H1 (cell line): ENCODE results near the gene FOXO1. TPM values are rescaled to one million over a fixed set of nuclear protein-coding genes. Genes with fewer than 3 reads are reported as not detected.

Source experiments
- CTCF ChIA-PET: fragments of 300-600 bp; sonication (Branson Sonifier 250); formaldehyde crosslinking; loops from one replicate; lab custom pipeline; 2021; ENCODE audit not compliant: partially characterized antibody; lab: Charles Lee
- POLR2A ChIA-PET: fragments of 300-600 bp; sonication (Branson Sonifier 250); formaldehyde crosslinking; loops from one replicate; lab custom pipeline; 2021; ENCODE audit warnings: inconsistent platforms; ENCODE audit not compliant: partially characterized antibody; lab: Charles Lee
- DNase-seq, 2 experiments: peaks; one replicate each; pipeline versions ENCODE4 v3.0.0 to v3.0.0-alpha.2; 2010 to 2022; ENCODE audit warnings: low spot score in 2 of 2, low read depth in 1 of 2, mixed read lengths in 1 of 2
- FAIRE-seq: peaks from 2 replicates; lab custom pipeline; 2011; peaks lifted over from hg19 to GRCh38; lab: Jason Lieb, UNC
- H2AFZ ChIP-seq: 2 replicates; pipeline ENCODE4 v1.8.1; 2012; ENCODE audit warnings: low read length, inconsistent platforms
- H2AK5ac ChIP-seq: 2 replicates; pipeline ENCODE4 v1.6.1; 2013; ENCODE audit warnings: low read depth, low read length
- H2BK120ac ChIP-seq: replicated peaks from 2 replicates; pipeline ENCODE3; 2013; ENCODE audit warnings: low read depth, low read length, inconsistent platforms
- H2BK12ac ChIP-seq: 2 replicates; pipeline ENCODE4 v1.6.1; 2013; ENCODE audit warnings: low read depth, low read length
- H2BK15ac ChIP-seq: 2 replicates; pipeline ENCODE4 v1.6.1; 2013; ENCODE audit warnings: low read length
- H2BK20ac ChIP-seq: 2 replicates; pipeline ENCODE4 v1.6.1; 2013; ENCODE audit warnings: low read length
- H2BK5ac ChIP-seq: 2 replicates; pipeline ENCODE4 v1.6.1; 2013; ENCODE audit warnings: low read depth, low read length
- H3K14ac ChIP-seq: 2 replicates; pipeline ENCODE4 v1.6.1; 2013; ENCODE audit warnings: inconsistent platforms; ENCODE audit not compliant: insufficient read length
- H3K18ac ChIP-seq: 2 replicates; pipeline ENCODE4 v1.6.1; 2013; ENCODE audit warnings: low read length; ENCODE audit errors: extremely low read depth
- H3K23ac ChIP-seq: 2 replicates; pipeline ENCODE4 v1.6.1; 2013; ENCODE audit warnings: inconsistent platforms; ENCODE audit not compliant: insufficient read length
- H3K23me2 ChIP-seq: 2 replicates; pipeline ENCODE4 v1.6.1; 2013; ENCODE audit warnings: low read depth, low read length
- H3K27ac ChIP-seq: 2 replicates; pipeline ENCODE4 v1.6.1; 2011; ENCODE audit warnings: low read depth, low read length, inconsistent platforms
- H3K27me3 ChIP-seq, 4 experiments: replicated peaks in 1 of 4; 1 replicate in 1 of 4; 2 replicates in 3 of 4; pipeline versions ENCODE4 v1.6.1 to v1.8.1; 2011 to 2013; ENCODE audit warnings: low read length in 3 of 4, mild to moderate bottlenecking in 3 of 4, inconsistent platforms in 2 of 4, mixed read lengths in 2 of 4, moderate library complexity in 1 of 4; ENCODE audit not compliant: control insufficient read depth in 3 of 4, insufficient read depth in 3 of 4; ENCODE audit errors: extremely low read depth in 1 of 4
- H3K36me3 ChIP-seq, 4 experiments: 2 replicates each; pipeline versions ENCODE4 v1.6.1 to v1.8.1; 2011 to 2013; ENCODE audit warnings: mild to moderate bottlenecking in 4 of 4, low read length in 3 of 4, moderate library complexity in 2 of 4, control low read depth in 1 of 4, inconsistent platforms in 1 of 4; ENCODE audit not compliant: insufficient read depth in 4 of 4, control insufficient read depth in 2 of 4
- H3K4ac ChIP-seq: replicated peaks from 2 replicates; pipeline ENCODE3; 2013; ENCODE audit warnings: low read length, low read depth, mixed read lengths, inconsistent platforms; ENCODE audit not compliant: insufficient read length
- H3K4me1 ChIP-seq, 4 experiments: replicated peaks in 1 of 4; 1 replicate in 1 of 4; 2 replicates in 3 of 4; pipeline versions ENCODE4 v1.6.1 to v1.8.1; 2011 to 2013; ENCODE audit warnings: low read length in 3 of 4, inconsistent platforms in 2 of 4, mixed read lengths in 1 of 4; ENCODE audit not compliant: insufficient read depth in 4 of 4, control insufficient read depth in 3 of 4
- H3K4me2 ChIP-seq, 2 experiments: 2 replicates each; pipeline versions ENCODE4 v1.6.1 to v1.8.1; 2011 to 2013; ENCODE audit warnings: low read depth in 2 of 2, low read length in 2 of 2, control low read depth in 1 of 2, inconsistent platforms in 1 of 2, mild to moderate bottlenecking in 1 of 2; ENCODE audit not compliant: insufficient read depth in 1 of 2
- H3K4me3 ChIP-seq, 4 experiments: fragments of 200-600, 300-600 bp in 1 of 4; sonication (generic), shearing (Covaris generic), sonication (Bioruptor Twin) in 1 of 4; 2 replicates each; pipeline versions ENCODE4 v1.5.1 to v1.8.1; 2011 to 2016; ENCODE audit warnings: low read length in 4 of 4, low read depth in 3 of 4, control low read depth in 2 of 4, inconsistent platforms in 2 of 4, mild to moderate bottlenecking in 2 of 4, mixed read lengths in 1 of 4, moderate library complexity in 1 of 4; ENCODE audit not compliant: insufficient read depth in 2 of 4; ENCODE audit errors: extremely low read depth in 1 of 4
- H3K56ac ChIP-seq: replicated peaks from 2 replicates; pipeline ENCODE3; 2013; ENCODE audit warnings: low read depth, mild to moderate bottlenecking, mixed read lengths, low read length, inconsistent platforms; ENCODE audit not compliant: insufficient read length
- H3K79me1 ChIP-seq: 2 replicates; pipeline ENCODE4 v1.6.1; 2013; ENCODE audit warnings: low read depth, low read length, control low read depth
- H3K79me2 ChIP-seq, 2 experiments: 2 replicates each; pipeline versions ENCODE4 v1.6.1 to v1.8.1; 2012 to 2013; ENCODE audit warnings: low read length in 2 of 2, mild to moderate bottlenecking in 2 of 2, inconsistent platforms in 1 of 2; ENCODE audit not compliant: insufficient read depth in 2 of 2, control insufficient read depth in 1 of 2
- H3K9ac ChIP-seq, 4 experiments: replicated peaks in 1 of 4; 1 replicate in 1 of 4; 2 replicates in 3 of 4; pipeline versions ENCODE4 v1.6.1 to v1.8.1; 2011 to 2013; ENCODE audit warnings: low read depth in 3 of 4, low read length in 3 of 4, control low read depth in 2 of 4, mild to moderate bottlenecking in 2 of 4, moderate library complexity in 2 of 4, inconsistent platforms in 1 of 4; ENCODE audit errors: extremely low read depth in 1 of 4
- H3K9me3 ChIP-seq, 2 experiments: 2 replicates each; pipeline versions ENCODE4 v1.6.1 to v1.8.1; 2012 to 2013; ENCODE audit warnings: mild to moderate bottlenecking in 2 of 2, moderate library complexity in 2 of 2, control low read depth in 1 of 2, inconsistent platforms in 1 of 2, low read depth in 1 of 2, low read length in 1 of 2, mixed read lengths in 1 of 2; ENCODE audit not compliant: insufficient read depth in 2 of 2
- H4K20me1 ChIP-seq, 2 experiments: replicated peaks in 1 of 2; 2 replicates each; pipeline versions ENCODE3 to v1.8.1; 2011 to 2013; ENCODE audit warnings: inconsistent platforms in 2 of 2, low read length in 2 of 2, mild to moderate bottlenecking in 1 of 2; ENCODE audit not compliant: insufficient read depth in 2 of 2, control insufficient read depth in 1 of 2
- H4K5ac ChIP-seq: 2 replicates; pipeline ENCODE4 v1.6.1; 2013; ENCODE audit warnings: low read length, low read depth, mixed read lengths, inconsistent platforms; ENCODE audit not compliant: insufficient read length
- H4K8ac ChIP-seq: 2 replicates; pipeline ENCODE4 v1.8.0; 2013; ENCODE audit warnings: mild to moderate bottlenecking, moderate library complexity, low read length, inconsistent platforms; ENCODE audit not compliant: insufficient read depth; ENCODE audit errors: extremely low read depth
- H4K91ac ChIP-seq: replicated peaks from 2 replicates; pipeline ENCODE3; 2013; ENCODE audit warnings: low read length, mixed read lengths, inconsistent platforms; ENCODE audit not compliant: insufficient read length
- BCL11A ChIP-seq, 2 experiments: IDR thresholded peaks; one replicate each; pipeline ENCODE4 v1.6.1; 2011; ENCODE audit warnings: low read depth in 2 of 2, low read length in 2 of 2, mild to moderate bottlenecking in 2 of 2
- CEBPB ChIP-seq: IDR thresholded peaks from 2 replicates; pipeline ENCODE4 v1.6.1; 2012; ENCODE audit warnings: low read depth, low read length
- CREB1 ChIP-seq: IDR thresholded peaks from 2 replicates; pipeline ENCODE4 v1.6.1; 2012; ENCODE audit warnings: inconsistent platforms
- EZH2 ChIP-seq: fragments of 200-600 bp; sonication (generic); IDR thresholded peaks from 2 replicates; pipeline ENCODE4 v1.7.1; 2012; ENCODE audit warnings: low read depth, mild to moderate bottlenecking, moderate library complexity, low read length, inconsistent platforms; ENCODE audit not compliant: severe bottlenecking
- KDM4A ChIP-seq: IDR thresholded peaks from one replicate; pipeline ENCODE4 v1.7.1; 2012; ENCODE audit warnings: low read depth, mild to moderate bottlenecking, moderate library complexity, low read length, inconsistent platforms; ENCODE audit not compliant: severe bottlenecking
- PHF8 ChIP-seq: fragments of 200-600 bp; sonication (generic); conservative IDR thresholded peaks from 2 replicates; pipeline ENCODE4 v1.7.1; 2012; ENCODE audit warnings: low read depth, mild to moderate bottlenecking, inconsistent platforms, low read length, moderate library complexity
- RBBP5 ChIP-seq: IDR thresholded peaks from 2 replicates; pipeline ENCODE4 v1.7.1; 2012; ENCODE audit warnings: low read depth, mild to moderate bottlenecking, inconsistent platforms, low read length, moderate library complexity, borderline replicate concordance
- SIX5 ChIP-seq: IDR thresholded peaks from 2 replicates; pipeline ENCODE4 v1.6.1; 2011; ENCODE audit warnings: mild to moderate bottlenecking, low read depth, low read length
- SUZ12 ChIP-seq: fragments of 200-600 bp; sonication (generic); IDR thresholded peaks from 2 replicates; pipeline ENCODE4 v1.6.1; 2012; ENCODE audit warnings: mild to moderate bottlenecking, inconsistent platforms, low read length, moderate library complexity, mixed read lengths
- WGBS, 2 experiments: shearing (Covaris generic) in 1 of 2; methylation state at CpG; one replicate each; pipeline versions ENCODE4 v1.1.6 to v1.1.7; 2013 to 2015; ENCODE audit warnings: low lambda C conversion rate in 2 of 2, mixed read lengths in 2 of 2, inconsistent platforms in 1 of 2, low coverage in 1 of 2, missing lambda C conversion rate in 1 of 2; ENCODE audit not compliant: insufficient replicate concordance in 2 of 2, insufficient coverage in 1 of 2, insufficient read length in 1 of 2; ENCODE audit errors: extremely low coverage in 1 of 2, missing lambda C conversion rate in 1 of 2; 5-methylcytosine and 5-hydroxymethylcytosine counted together
- polyA plus RNA-seq, 7 experiments: library from polyadenylated mRNA; depleted of rRNA in 3 of 7; stranded (reverse) in 5 of 7; unstranded in 2 of 7; fragments of >200 nt in 5 of 7; fragments of 200-250 nt in 2 of 7; gene quantifications; 1 replicate in 5 of 7; 2 replicates in 1 of 7; 4 replicates in 1 of 7; pipeline versions ENCODE4 v1.2.1 to v1.2.3, GENCODE V29; 2011 to 2013; ENCODE audit warnings: missing spikeins in 2 of 7, mixed read lengths in 2 of 7
- total RNA-seq: library from RNA; stranded (reverse); fragmentation: NEBNext Ultra II Directional; extraction: Animal tissue kit (Norgen Biotek cat#: 25700); gene quantifications from 2 replicates; pipeline ENCODE4 v1.2.1, GENCODE V29; 2021
- TF ChIP-seq, protein P1 (sequence below): IDR thresholded peaks from 2 replicates; pipeline ENCODE4 v1.6.1; 2012; ENCODE audit warnings: inconsistent platforms
- TF ChIP-seq, protein P2 (sequence below): IDR thresholded peaks from 2 replicates; pipeline ENCODE4 v1.6.1; 2011; ENCODE audit warnings: low read depth, mild to moderate bottlenecking, low read length; ENCODE audit not compliant: insufficient read depth

The FOXO1 gene
- total and polyA plus RNA-seq, 2 of the 8 experiments (the other 6 are each of a cell fraction or from before 2014, with no cell fraction given), result 35.3 to 56.9 TPM

DNA sequence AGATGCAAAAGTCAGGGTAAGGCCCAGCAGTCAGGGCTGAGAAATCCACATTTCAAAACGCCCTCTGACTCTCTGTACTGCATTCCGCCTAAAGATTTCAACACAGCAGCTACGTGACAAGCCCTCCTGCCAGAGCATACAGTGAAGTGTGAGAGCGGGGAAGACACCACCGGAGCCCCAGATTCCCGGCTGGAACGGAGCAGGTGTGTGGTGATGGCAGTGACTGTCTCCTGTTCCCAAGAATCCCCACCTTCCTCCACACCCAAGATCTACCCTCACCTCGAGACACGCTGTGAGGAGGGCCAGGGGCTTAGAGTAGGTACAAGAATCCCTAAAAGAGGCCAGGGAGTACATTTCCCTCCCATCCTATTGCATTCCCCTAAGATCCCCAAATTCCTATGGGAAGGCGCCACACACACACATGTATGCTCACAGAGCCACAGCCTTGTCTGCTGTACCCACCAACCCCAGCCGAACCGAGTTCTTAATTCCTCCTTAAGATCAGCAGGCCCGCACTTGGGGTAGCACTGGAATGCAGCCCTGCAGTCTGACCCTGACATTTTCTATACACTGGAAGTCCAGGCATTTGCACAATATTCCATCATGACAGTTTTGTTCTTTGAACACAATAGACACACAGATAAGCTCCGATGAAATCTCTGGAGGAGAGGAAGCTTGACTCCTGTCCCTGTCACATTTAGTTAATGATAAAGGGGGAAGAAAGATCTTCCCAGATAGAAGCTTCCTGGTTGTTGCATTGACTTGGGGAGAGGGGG is 102.9 kb downstream of the FOXO1 start:
- H2AK5ac ChIP-seq, result no peak overlapping the region
- peaks cover 5 to 100% of the 10 kb centered on the region in 2 experiments for H3K79me2 ChIP-seq
- FAIRE-seq (no peak), DNase-seq (no peak)
- no peak overlapping the region for H2BK12ac ChIP-seq
- WGBS, 2 experiments, result 87% methylated on average over 14 of the region's 14 CpGs; no CpG with 5 or more reads in 1 of the 2 experiments
- H3K79me1 ChIP-seq, result peaks cover 13% of the 10 kb centered on the region; the same call in 1 of the 2 replicates
- no peak overlapping the region for H3K4ac ChIP-seq
- POLR2A ChIA-PET, result interaction anchor here (0.7 to 1.1 kb wide), 2 partner anchors 14 to 18 kb away, joined by 3 read pairs; no protein-coding TSS in a partner anchor
- H3K4me2 ChIP-seq, result no peak overlapping the region
- no peak overlapping the region for H2BK15ac ChIP-seq
- H2BK5ac ChIP-seq, result no peak overlapping the region
- H2AFZ ChIP-seq, result no peak overlapping the region
- H2BK20ac ChIP-seq, result 0 out of 2 replicates have a peak overlapping the region, but pooled peaks have one; percentile 10
- peaks cover 5 to 21% (median 11%) of the 10 kb centered on the region in 4 experiments; a peak in 6 of 8 replicates for H3K36me3 ChIP-seq
- H4K20me1 ChIP-seq, result peaks cover 24 to 42% of the 10 kb centered on the region in 2 experiments
- no peak overlapping the region for H4K8ac ChIP-seq
- H2BK120ac ChIP-seq, result no peak overlapping the region
- no peak overlapping the region for H4K91ac ChIP-seq
- H3K23ac ChIP-seq, result no peak overlapping the region
- no peak overlapping the region for H3K14ac ChIP-seq
- no peak overlapping the region for H3K9ac ChIP-seq
- H3K18ac ChIP-seq, result no peak overlapping the region
- no peak overlapping the region for H3K27ac ChIP-seq
- H3K4me1 ChIP-seq, result peaks cover 9 to 22% (median 12%) of the 10 kb centered on the region in 4 experiments
- no peak overlapping the region for H3K56ac ChIP-seq
- no peaks in the 10 kb centered on the region for H3K9me3 ChIP-seq
- no peaks in the 10 kb centered on the region for H3K27me3 ChIP-seq
- no peak overlapping the region for H4K5ac ChIP-seq
- no peaks in the 10 kb centered on the region for H3K23me2 ChIP-seq
- no peak overlapping the region for H3K4me3 ChIP-seq
- CTCF ChIA-PET, result interaction anchor here (0.6 to 4.9 kb wide), 9 partner anchors 7 to 212 kb away, joined by 3 to 24 read pairs (median 3); no protein-coding TSS in a partner anchor
- TF ChIP-seq CREB1 (no peak), KDM4A (no peak), CEBPB (no peak), RBBP5 (no peak), SIX5 (no peak), PHF8 (no peak), BCL11A (IDR thresholded peaks at IDR 0.05; ENCODE audit: low read depth in 2 of 2, low read length in 2 of 2) (no peak), SUZ12 (no peak), EZH2 (no peak)
- TF ChIP-seq, protein P1, sequence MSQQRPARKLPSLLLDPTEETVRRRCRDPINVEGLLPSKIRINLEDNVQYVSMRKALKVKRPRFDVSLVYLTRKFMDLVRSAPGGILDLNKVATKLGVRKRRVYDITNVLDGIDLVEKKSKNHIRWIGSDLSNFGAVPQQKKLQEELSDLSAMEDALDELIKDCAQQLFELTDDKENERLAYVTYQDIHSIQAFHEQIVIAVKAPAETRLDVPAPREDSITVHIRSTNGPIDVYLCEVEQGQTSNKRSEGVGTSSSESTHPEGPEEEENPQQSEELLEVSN, result no peak
- TF ChIP-seq, protein P2, sequence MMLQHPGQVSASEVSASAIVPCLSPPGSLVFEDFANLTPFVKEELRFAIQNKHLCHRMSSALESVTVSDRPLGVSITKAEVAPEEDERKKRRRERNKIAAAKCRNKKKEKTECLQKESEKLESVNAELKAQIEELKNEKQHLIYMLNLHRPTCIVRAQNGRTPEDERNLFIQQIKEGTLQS, result no peak
